Spinal cord (tissue), 10 donors: ENCODE results near the gene TSPO. TPM values are rescaled to one million over a fixed set of nuclear protein-coding genes. Genes with fewer than 3 reads are reported as not detected.

Experiments used
- DNase-seq, 6 donors: peaks; one replicate each; pipeline versions ENCODE4 v3.0.0 to v3.0.0-alpha.2; 2013 to 2015; ENCODE audit warnings: low spot score in 6 of 6, low read depth in 4 of 6
- H3K27ac ChIP-seq: one replicate; pipeline ENCODE4 v1.5.1; 2013; ENCODE audit warnings: low read depth, low read length, control low read depth
- H3K27me3 ChIP-seq: one replicate; pipeline ENCODE4 v1.6.1; 2013; ENCODE audit warnings: low read length; ENCODE audit not compliant: control insufficient read depth, insufficient read depth
- H3K36me3 ChIP-seq: one replicate; pipeline ENCODE4 v1.6.1; 2013; ENCODE audit warnings: low read length; ENCODE audit not compliant: control insufficient read depth, insufficient read depth
- H3K4me1 ChIP-seq: one replicate; pipeline ENCODE4 v1.6.1; 2013; ENCODE audit warnings: low read length; ENCODE audit not compliant: control insufficient read depth, insufficient read depth
- H3K4me3 ChIP-seq: one replicate; pipeline ENCODE4 v1.5.1; 2013; ENCODE audit warnings: low read depth, low read length, control low read depth
- H3K9me3 ChIP-seq: one replicate; pipeline ENCODE4 v1.6.1; 2013; ENCODE audit warnings: low read length; ENCODE audit not compliant: control insufficient read depth, insufficient read depth
- WGBS: methylation state at CpG from one replicate; pipeline ENCODE4 v1.1.5; 2013; ENCODE audit warnings: missing lambda C conversion rate; ENCODE audit not compliant: insufficient coverage; 5-methylcytosine and 5-hydroxymethylcytosine counted together
- polyA plus RNA-seq, 2 donors: library from polyadenylated mRNA; unstranded; fragments of 120-200 nt; gene quantifications; one replicate each; pipeline ENCODE4 v1.2.1, GENCODE V29; 2013; ENCODE audit not compliant: insufficient read length in 2 of 2
- total RNA-seq, 2 donors: library from RNA; depleted of rRNA in 1 of 2; stranded (reverse); fragments of 120-200 nt in 1 of 2; fragments of >200 nt in 1 of 2; gene quantifications; one replicate each; pipeline versions ENCODE4 v1.2.3 to v1.2.4, GENCODE V29; 2013 to 2014
- donor health status: healthy.

Gene TSPO
- total and polyA plus RNA-seq, 4 donors, result 38.7 to 80.1 (median 41.8) TPM

- Histone ChIP-seq H3K4me3 (no peak overlapping the region), H3K27ac (no peak overlapping the region), H3K27me3 (peaks cover 38% of the 10 kb centered on the region), H3K36me3 (peaks cover 4% of the 10 kb centered on the region), H3K4me1 (peaks cover 18% of the 10 kb centered on the region), H3K9me3 (no peaks in the 10 kb centered on the region)
- WGBS, result 72% methylated on average over 9 of the region's 13 CpGs
- DNase-seq, result peak in 1 of 6 donors; percentile 32
These were observed 37.7 kb upstream of the TSPO start for GRCh38 chr22:43113526-43114251.

DNA sequence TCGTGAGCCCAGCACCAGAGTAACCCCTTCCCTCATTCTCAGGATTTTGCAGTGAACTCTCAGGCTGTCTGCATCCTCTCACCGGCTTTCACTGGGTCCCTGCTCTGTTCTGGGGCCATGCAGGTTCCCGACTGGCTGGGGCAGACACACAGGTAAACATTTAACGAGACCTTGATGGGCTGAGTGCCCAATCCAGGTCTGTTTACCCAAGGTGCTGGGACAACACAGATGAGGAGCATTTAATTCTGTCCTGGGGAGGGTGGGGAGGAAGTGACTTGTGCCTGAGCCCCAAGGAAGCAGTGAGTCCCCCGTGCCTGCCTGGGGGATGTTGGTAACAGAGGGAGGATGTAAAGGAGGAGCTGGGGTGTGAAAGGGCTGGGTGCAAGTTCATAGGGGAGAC, 36.4 kb upstream of the TSPO start:
- peaks cover 32% of the 10 kb centered on the region for H3K27me3 ChIP-seq
- peaks cover 8% of the 10 kb centered on the region for H3K36me3 ChIP-seq
- no peak overlapping the region for H3K27ac ChIP-seq
- H3K4me3 ChIP-seq, result no peak overlapping the region
- no peaks in the 10 kb centered on the region for H3K9me3 ChIP-seq
- peaks cover 16% of the 10 kb centered on the region for H3K4me1 ChIP-seq
- no peak for DNase-seq
- WGBS, result 60% methylated on average over 5 of the region's 5 CpGs

- Histone ChIP-seq H3K27ac (no peak overlapping the region), H3K9me3 (no peaks in the 10 kb centered on the region), H3K4me1 (no peaks in the 10 kb centered on the region), H3K36me3 (peaks cover 8% of the 10 kb centered on the region), H3K27me3 (peaks cover 14% of the 10 kb centered on the region), H3K4me3 (no peak overlapping the region)
- no peak for DNase-seq
- WGBS, result 91% methylated on average over 4 of the region's 7 CpGs
These were observed 34.4 kb upstream of the TSPO start for GRCh38 chr22:43116932-43117331.

DNA sequence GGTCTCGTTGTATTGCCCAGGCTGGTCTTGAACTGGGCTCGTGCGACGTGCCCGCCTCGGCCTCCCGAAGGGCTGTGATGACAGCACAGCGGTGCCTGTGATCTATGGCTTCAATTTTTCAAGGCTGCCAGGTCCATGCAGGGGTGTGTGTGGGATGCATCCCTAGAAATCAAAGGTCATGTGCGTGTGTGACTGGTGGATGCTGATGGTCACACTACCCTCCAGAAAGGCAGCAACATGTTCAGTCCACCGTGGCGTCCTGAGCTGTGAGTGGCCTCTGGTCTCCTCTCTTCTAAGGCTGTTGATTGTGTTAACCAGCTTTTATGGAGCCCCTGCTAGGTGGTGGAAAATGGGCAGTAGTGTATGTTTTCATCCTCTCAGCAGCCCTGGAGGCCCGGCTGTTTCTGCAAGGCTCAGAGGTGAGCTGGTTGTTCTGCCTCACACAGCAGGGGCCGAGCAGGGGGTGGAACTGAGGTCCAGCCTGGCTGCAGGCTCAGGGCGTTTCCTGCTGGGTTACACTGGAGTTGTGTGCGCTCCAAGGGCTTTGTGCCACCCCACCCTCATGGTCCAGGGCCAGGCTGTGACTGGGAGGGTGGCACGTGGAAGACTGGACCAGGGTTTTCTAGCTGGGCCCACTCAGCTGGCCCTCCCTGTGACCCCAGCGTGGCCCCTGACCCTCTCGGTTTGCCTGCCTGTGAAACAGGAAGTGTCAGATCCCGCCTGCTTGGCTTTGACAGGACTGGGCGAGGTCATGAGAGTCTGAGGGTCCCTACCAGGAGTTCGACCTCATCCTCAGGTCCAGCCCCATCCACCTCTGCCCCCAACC, 33.1 kb upstream of the TSPO start:
- Histone ChIP-seq H3K27me3 (peaks cover 6% of the 10 kb centered on the region), H3K4me1 (no peaks in the 10 kb centered on the region), H3K36me3 (peaks cover 8% of the 10 kb centered on the region), H3K9me3 (no peaks in the 10 kb centered on the region), H3K27ac (no peak overlapping the region), H3K4me3 (no peak overlapping the region)
- DNase-seq, result no peak
- 65% methylated on average over 21 of the region's 21 CpGs for WGBS

DNA sequence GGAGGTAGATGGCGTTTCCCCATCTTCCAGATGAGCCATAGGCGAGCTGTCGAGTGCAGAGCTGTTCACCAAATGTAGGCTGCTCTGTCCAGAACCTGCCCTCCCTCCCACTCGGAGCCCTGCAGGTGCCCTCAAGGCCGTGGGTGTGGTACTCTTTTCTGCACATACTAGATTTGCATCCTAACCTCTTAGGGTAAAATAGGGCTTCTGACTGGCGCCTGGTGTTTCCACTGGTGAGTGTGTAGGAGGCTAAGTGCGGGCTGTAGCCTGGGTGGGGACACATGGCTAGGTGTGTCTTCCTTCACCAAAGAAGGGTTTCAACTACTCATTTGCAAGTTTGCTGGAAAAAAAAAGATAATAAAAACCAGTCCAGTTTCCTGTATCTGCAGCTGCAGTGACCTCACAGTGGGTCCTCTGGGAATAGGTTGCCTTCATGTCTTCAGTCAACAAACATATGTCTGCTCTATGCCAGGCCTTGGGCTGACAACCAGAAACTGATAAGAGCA, 32.4 kb upstream of the TSPO start:
- Histone ChIP-seq H3K27ac (no peak overlapping the region), H3K27me3 (peaks cover 3% of the 10 kb centered on the region), H3K4me1 (no peaks in the 10 kb centered on the region), H3K9me3 (no peaks in the 10 kb centered on the region), H3K4me3 (no peak overlapping the region), H3K36me3 (peaks cover 8% of the 10 kb centered on the region)
- no peak for DNase-seq
- 79% methylated on average over 3 of the region's 7 CpGs for WGBS

DNA sequence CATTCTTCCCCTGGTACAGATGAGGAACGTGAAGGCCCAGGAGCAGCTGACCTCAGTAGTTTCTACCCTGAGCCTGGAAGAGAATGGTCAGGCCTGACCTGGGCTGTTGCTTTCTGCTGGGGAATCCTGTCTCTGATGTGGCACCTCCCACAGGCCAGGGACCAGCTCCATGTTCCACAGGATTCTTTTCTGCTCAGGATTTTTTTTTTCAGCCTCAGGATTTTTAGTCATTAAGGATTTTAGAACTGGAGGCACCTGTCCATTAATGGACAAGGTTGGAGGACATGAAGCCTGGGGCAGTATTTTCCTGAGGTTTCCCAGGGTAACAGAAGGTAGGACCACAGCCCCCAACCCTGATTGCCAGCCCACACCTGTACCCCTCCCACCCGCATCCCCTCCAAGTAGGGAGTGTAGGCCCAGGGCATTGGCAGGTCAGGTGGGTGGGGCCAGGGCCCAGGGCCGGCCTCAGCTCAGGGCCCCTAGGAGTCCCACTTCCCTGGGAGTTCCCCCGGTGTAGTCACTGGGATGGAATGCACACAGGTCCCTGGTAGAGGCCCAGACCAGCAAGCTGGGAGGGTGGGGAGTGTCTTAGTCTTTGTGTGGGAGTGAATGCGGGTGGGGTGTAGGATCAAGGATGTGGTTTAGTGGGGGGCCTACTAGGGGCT, 24.7 kb upstream of the TSPO start:
- Histone ChIP-seq H3K4me1 (peaks cover 2% of the 10 kb centered on the region), H3K9me3 (no peaks in the 10 kb centered on the region), H3K4me3 (no peak overlapping the region), H3K36me3 (peaks cover 34% of the 10 kb centered on the region), H3K27ac (no peak overlapping the region), H3K27me3 (no peaks in the 10 kb centered on the region)
- WGBS, result 64% methylated on average over 4 of the region's 5 CpGs
- no peak for DNase-seq

DNA sequence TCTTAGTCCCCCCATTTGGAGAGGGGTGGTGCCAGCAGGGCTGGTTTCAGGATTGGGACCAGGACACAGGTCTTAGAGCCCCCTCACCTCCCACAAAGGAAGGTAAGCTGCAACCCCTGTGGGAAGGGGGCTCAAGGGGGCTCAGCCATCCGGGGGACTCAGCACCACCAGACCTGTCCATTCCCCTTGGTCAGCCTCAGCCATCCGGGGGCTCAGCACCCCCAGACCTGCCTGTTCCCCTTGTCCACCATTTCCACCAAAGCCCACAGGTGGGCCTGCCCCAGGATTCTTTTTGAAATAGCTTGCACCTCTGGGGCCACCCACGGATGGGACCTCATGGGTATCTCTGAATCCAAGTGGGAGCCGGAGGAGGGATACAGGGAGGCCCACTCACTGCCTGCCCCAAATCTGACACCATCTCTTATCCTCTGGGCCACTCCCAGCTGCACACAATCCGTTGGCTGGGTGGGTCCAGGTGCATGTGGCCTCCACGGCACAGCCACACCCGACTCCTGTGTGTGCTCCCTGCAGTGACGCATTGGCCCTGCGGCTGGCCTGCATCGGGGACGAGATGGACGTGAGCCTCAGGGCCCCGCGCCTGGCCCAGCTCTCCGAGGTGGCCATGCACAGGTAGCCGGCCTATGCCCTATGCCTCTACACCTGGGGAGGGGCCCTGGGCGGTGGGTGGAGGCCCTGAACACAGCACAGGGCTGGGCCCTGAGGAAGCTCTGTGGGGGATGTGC, 24.0 kb upstream of the TSPO start:
- DNase-seq, result no peak
- 95% methylated on average over 16 of the region's 17 CpGs for WGBS
- Histone ChIP-seq H3K4me3 (no peak overlapping the region), H3K27ac (no peak overlapping the region), H3K36me3 (peaks cover 41% of the 10 kb centered on the region), H3K9me3 (no peaks in the 10 kb centered on the region), H3K4me1 (peaks cover 2% of the 10 kb centered on the region), H3K27me3 (no peaks in the 10 kb centered on the region)

DNA sequence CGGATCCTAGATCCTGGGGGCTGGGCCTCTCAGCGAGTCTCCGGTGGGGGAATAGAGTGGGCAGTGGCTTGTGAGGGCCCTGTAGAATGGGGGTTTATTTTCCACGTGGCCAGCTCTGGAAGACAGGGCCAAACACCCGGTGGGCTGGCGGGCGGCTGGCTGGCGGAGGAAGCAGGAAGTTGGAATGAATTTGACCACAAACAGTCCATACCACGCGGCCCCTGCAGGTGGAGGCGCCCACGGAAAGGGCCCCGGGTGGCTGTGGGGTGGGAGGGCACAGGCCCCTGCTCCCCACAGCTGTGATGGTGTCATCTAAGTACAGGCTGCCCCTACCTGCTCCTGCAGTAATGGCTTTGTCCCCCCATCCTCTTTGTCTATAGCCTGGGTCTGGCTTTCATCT, 23.2 kb upstream of the TSPO start:
- H3K9me3 ChIP-seq, result no peaks in the 10 kb centered on the region
- 83% methylated on average over 9 of the region's 13 CpGs for WGBS
- H3K27me3 ChIP-seq, result no peaks in the 10 kb centered on the region
- DNase-seq, result no peak
- peaks cover 49% of the 10 kb centered on the region for H3K36me3 ChIP-seq
- no peak overlapping the region for H3K4me3 ChIP-seq
- peaks cover 2% of the 10 kb centered on the region for H3K4me1 ChIP-seq
- H3K27ac ChIP-seq, result no peak overlapping the region

- Histone ChIP-seq H3K27me3 (no peaks in the 10 kb centered on the region), H3K27ac (no peak overlapping the region), H3K36me3 (peaks cover 56% of the 10 kb centered on the region), H3K9me3 (no peaks in the 10 kb centered on the region), H3K4me1 (peaks cover 2% of the 10 kb centered on the region), H3K4me3 (no peak overlapping the region)
- WGBS, result 52% methylated on average over 18 of the region's 20 CpGs
- DNase-seq, result no peak
These were observed 22.4 kb upstream of the TSPO start for GRCh38 chr22:43128928-43129424.
